ENCODE measurements around the gene GPRC5C. TPM values are rescaled to one million over a fixed set of nuclear protein-coding genes. Genes with fewer than 3 reads are reported as not detected.

The GPRC5C gene
- total RNA-seq, 1 donor from 2014 or later, result 61.7 TPM

- TF ChIP-seq, protein P1, sequence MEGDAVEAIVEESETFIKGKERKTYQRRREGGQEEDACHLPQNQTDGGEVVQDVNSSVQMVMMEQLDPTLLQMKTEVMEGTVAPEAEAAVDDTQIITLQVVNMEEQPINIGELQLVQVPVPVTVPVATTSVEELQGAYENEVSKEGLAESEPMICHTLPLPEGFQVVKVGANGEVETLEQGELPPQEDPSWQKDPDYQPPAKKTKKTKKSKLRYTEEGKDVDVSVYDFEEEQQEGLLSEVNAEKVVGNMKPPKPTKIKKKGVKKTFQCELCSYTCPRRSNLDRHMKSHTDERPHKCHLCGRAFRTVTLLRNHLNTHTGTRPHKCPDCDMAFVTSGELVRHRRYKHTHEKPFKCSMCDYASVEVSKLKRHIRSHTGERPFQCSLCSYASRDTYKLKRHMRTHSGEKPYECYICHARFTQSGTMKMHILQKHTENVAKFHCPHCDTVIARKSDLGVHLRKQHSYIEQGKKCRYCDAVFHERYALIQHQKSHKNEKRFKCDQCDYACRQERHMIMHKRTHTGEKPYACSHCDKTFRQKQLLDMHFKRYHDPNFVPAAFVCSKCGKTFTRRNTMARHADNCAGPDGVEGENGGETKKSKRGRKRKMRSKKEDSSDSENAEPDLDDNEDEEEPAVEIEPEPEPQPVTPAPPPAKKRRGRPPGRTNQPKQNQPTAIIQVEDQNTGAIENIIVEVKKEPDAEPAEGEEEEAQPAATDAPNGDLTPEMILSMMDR (conservative IDR thresholded peaks at IDR 0.05; ENCODE audit: low read depth, low read length), result peak; percentile 94
- H3K4me3 ChIP-seq (ENCODE audit: low read depth, low read length), result no peak overlapping the region
- no peak for DNase-seq (ENCODE audit: low read depth)
Measured at GRCh38 chr17:74457146-74457819, 25.4 kb downstream of the GPRC5C start.

GRCh38 chr17:74457820-74458166 is 25.9 kb downstream of the GPRC5C start:
- no peak for DNase-seq (ENCODE audit: low read depth)
- no peak overlapping the region for H3K4me3 ChIP-seq (ENCODE audit: low read depth, low read length)
- TF ChIP-seq, protein P1 (conservative IDR thresholded peaks at IDR 0.05; ENCODE audit: low read depth, low read length), result no peak

- no peak for DNase-seq (ENCODE audit: low read depth)
- no peak overlapping the region for H3K4me3 ChIP-seq (ENCODE audit: low read depth, low read length)
- TF ChIP-seq, protein P1 (conservative IDR thresholded peaks at IDR 0.05; ENCODE audit: low read depth, low read length), result no peak
Measured at GRCh38 chr17:74458835-74459234, 26.9 kb downstream of the GPRC5C start.

DNA sequence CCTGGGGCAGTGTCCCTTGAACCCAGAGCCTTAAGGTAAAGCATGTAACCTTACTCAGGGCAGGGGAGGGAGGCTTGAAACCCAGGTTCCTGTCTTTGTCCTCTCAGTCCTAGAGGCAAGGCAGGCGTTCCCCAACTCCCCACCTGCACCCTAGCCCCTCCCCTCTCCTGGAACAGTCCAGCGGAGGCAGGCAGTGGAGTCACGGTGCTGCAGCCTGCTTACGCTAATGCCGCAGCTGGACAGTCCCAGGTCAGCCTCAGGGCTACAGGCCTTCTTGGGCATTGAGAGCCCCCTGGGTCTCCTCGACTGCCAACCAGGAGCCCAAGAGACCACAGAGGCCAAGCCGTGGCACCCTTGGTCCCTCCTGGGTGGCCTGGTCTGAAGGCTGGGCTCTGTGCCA is 27.7 kb downstream of the GPRC5C start:
- TF ChIP-seq, protein P1 (conservative IDR thresholded peaks at IDR 0.05; ENCODE audit: low read depth, low read length), result no peak
- DNase-seq (ENCODE audit: low read depth), result no peak
- no peak overlapping the region for H3K4me3 ChIP-seq (ENCODE audit: low read depth, low read length)

GRCh38 chr17:74460241-74460640 is 28.4 kb downstream of the GPRC5C start:
- no peak overlapping the region for H3K4me3 ChIP-seq (ENCODE audit: low read depth, low read length)
- no peak for DNase-seq (ENCODE audit: low read depth)
- TF ChIP-seq, protein P1 (conservative IDR thresholded peaks at IDR 0.05; ENCODE audit: low read depth, low read length), result peak; percentile 25

DNA sequence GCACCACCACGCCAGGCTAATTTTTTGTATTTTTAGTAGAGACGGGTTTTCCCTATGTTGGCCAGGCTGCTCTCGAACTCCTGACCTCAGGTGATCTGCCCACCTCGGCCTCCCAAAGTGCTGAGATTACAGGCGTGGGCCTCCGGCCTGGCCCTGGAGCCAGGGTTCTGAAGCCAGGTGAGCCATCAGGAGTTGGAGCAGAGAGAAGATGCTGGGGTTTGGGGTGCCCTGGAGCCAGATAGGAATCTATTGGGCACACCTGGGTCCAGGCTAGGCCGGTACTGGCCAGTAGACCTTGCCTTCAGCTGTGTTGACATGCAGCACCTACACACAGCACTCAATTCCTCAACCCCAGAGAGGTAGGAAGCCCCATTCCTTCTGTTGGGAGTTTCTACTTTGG is 29.1 kb downstream of the GPRC5C start:
- H3K4me3 ChIP-seq (ENCODE audit: low read depth, low read length), result no peak overlapping the region
- no peak for DNase-seq (ENCODE audit: low read depth)
- TF ChIP-seq, protein P1 (conservative IDR thresholded peaks at IDR 0.05; ENCODE audit: low read depth, low read length), result no peak

DNA sequence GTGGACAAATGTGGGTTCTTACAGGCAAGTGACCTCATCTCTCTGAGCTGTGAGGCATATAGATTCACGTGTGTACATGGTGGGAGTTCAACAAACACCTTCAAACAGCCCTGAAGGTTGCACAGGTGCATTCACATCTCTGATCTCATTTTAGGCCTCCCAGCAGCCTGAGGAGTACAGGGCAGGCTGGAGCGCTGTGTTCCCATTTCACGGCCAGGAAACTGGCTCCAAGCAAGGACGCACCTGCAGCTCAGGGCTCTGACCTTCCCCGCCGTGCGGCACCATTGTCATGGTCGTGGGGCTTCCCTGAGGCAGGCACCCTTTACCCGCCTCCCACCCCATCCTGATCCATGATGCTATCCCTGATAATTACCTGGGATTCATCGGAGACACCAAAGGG is 29.7 kb downstream of the GPRC5C start:
- TF ChIP-seq, protein P1 (conservative IDR thresholded peaks at IDR 0.05; ENCODE audit: low read depth, low read length), result no peak
- H3K4me3 ChIP-seq (ENCODE audit: low read depth, low read length), result no peak overlapping the region
- DNase-seq (ENCODE audit: low read depth), result no peak

Measured in epithelial cell of proximal tubule (primary cell).